Left ventricle myocardium inferior (tissue), 1 donor: Measurements from ENCODE around the gene TANC1. TPM values are rescaled to one million over a fixed set of nuclear protein-coding genes. Genes with fewer than 3 reads are reported as not detected.

Source experiments
- DNase-seq: peaks from one replicate; pipeline ENCODE4 v3.0.0-alpha.2; 2020
- H3K27ac ChIP-seq: fragments of 200-600 bp; replicated peaks from 2 replicates; pipeline ENCODE4 v1.8.0; 2021
- H3K27me3 ChIP-seq: fragments of 200-600 bp; 2 replicates; pipeline ENCODE4 v1.8.0; 2021; ENCODE audit warnings: low read depth
- H3K36me3 ChIP-seq: fragments of 200-600 bp; 2 replicates; pipeline ENCODE4 v1.8.0; 2021
- H3K4me1 ChIP-seq: fragments of 200-600 bp; 2 replicates; pipeline ENCODE4 v1.8.0; 2021
- H3K4me3 ChIP-seq: fragments of 200-600 bp; 2 replicates; pipeline ENCODE4 v1.8.0; 2021; ENCODE audit warnings: mild to moderate bottlenecking, moderate library complexity
- H3K9me3 ChIP-seq: fragments of 200-600 bp; replicated peaks from 2 replicates; pipeline ENCODE4 v1.8.0; 2021
- intact Hi-C: fragments of 100-400 bp; cut with micrococcal nuclease; formaldehyde crosslinking; loops from one replicate; pipeline ENCODE4 v1.11.0; 2022
- total RNA-seq: library from RNA; stranded (reverse); fragmentation: NEBNext Ultra II Directional; extraction: Animal tissue kit (Norgen Biotek cat#: 25700); gene quantifications from one replicate; pipeline ENCODE4 v1.2.1, GENCODE V29; 2021
- TF ChIP-seq, protein P1 (sequence below): fragments of 200-600 bp; IDR thresholded peaks from 2 replicates; pipeline ENCODE4 v1.8.0; 2021; ENCODE audit warnings: antibody characterized with exemption, mild to moderate bottlenecking, borderline replicate concordance
- donor health status: DM: no; HTN: yes; CAD: no; lungs with severe emphysema.

TANC1 gene
- total RNA-seq, 1 donor from 2014 or later = 59.7 TPM

DNA sequence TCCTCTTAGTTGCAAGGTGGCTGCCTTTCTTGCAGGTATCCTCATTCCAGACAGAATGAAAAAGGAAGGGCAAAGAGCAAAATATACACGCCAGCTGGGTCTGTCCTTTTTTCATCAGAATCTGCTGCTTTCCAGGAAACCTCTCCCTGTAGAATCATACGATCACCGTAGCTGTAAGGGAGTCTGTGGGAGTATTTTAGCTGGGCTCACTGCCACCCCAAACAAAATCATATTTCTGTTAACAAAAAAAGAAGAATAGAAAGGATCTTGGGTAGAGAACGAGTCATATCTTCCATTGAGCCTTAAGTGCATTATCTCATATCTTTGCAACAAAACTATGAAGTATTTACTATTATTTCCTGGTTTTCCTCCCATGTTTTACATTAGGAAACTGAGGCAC lies 15.0 kb upstream of the TANC1 start:
- no peak for DNase-seq
- Histone ChIP-seq H3K27me3 (no peaks in the 10 kb centered on the region), H3K9me3 (no peaks in the 10 kb centered on the region), H3K4me1 (peaks cover 32% of the 10 kb centered on the region), H3K4me3 (no peak overlapping the region), H3K36me3 (no peaks in the 10 kb centered on the region), H3K27ac (peak overlapping the region; percentile 71)
- TF ChIP-seq, protein P1, sequence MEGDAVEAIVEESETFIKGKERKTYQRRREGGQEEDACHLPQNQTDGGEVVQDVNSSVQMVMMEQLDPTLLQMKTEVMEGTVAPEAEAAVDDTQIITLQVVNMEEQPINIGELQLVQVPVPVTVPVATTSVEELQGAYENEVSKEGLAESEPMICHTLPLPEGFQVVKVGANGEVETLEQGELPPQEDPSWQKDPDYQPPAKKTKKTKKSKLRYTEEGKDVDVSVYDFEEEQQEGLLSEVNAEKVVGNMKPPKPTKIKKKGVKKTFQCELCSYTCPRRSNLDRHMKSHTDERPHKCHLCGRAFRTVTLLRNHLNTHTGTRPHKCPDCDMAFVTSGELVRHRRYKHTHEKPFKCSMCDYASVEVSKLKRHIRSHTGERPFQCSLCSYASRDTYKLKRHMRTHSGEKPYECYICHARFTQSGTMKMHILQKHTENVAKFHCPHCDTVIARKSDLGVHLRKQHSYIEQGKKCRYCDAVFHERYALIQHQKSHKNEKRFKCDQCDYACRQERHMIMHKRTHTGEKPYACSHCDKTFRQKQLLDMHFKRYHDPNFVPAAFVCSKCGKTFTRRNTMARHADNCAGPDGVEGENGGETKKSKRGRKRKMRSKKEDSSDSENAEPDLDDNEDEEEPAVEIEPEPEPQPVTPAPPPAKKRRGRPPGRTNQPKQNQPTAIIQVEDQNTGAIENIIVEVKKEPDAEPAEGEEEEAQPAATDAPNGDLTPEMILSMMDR = no peak
- intact Hi-C loops = loop anchor here (10.0 kb wide), 1 partner anchor 49 kb away; no protein-coding TSS in a partner anchor

DNA sequence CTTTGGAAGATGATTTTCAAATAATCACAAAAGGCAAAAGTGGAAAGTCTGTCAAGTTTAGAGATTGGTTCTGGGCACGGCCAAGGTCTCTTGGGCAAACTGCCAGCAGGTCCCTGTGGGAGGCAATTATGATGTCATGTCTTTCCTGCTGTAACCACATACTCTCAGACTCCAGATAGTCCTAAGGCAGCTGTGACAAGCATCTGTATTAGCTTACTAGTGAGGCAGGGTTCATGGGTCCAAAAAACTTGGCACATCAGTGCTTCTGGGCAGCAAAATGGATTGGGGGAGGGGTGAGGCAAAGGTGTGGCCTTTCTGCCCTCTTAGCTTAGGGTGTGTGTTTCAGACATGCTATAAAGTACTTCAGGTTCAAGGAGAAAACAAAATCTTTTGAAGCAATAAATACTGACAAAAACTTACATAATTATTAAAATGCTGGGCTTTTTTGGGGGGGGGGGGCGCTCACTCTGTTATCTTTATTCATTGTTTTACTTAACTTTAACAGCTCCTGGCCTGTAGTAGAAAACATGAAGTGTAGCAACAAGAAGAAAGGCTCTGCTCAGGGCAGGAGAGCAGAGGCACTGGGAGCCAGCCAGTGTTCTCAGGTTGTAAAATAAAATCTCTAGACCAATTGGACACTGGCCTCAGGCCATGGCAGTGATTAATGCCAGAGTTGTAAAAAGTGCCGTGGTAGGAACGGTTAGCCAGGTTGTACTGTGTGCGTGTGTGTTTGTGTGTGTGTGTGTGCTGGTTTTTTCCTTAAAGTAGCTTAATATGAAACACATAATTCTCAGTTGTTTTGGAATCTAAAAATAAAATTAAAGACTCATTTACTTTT lies 14.3 kb upstream of the TANC1 start:
- intact Hi-C loops = loop anchor here (10.0 kb wide), 1 partner anchor 49 kb away; no protein-coding TSS in a partner anchor
- Histone ChIP-seq H3K9me3 (no peaks in the 10 kb centered on the region), H3K36me3 (no peaks in the 10 kb centered on the region), H3K27ac (peak overlapping the region; percentile 71), H3K4me1 (peaks cover 32% of the 10 kb centered on the region), H3K27me3 (no peaks in the 10 kb centered on the region), H3K4me3 (no peak overlapping the region)
- TF ChIP-seq, protein P1 = no peak
- DNase-seq = peak; percentile 82

DNA sequence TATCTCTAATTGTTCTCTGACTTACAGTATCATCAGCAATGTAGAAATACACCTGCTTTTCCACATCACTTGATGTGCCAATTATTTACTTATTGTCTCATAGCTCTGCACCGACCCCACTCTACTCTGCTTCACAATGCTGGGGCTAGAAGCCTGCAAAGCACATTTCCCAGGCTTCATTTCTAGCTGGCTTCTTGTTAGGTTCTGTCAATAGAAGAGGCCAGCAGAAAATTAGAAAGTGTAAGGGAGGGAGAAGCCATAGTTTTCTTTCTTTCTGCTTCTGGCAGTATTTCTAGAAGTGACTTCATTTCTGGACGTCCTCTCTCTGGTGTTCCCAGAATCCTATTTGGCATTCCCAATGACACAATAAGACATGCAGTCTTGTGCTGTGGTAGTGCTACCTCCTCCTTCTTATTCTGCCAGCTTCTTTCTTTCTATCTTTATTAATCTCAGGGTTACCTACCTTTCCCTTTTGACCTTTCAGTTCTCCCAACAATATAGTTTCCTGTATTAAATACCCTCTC lies 12.5 kb upstream of the TANC1 start:
- intact Hi-C loops = loop anchor here (10.0 kb wide), 1 partner anchor 51 kb away; no protein-coding TSS in a partner anchor
- Histone ChIP-seq H3K9me3 (no peaks in the 10 kb centered on the region), H3K27me3 (no peaks in the 10 kb centered on the region), H3K4me3 (no peak overlapping the region), H3K27ac (peak overlapping the region; percentile 18), H3K36me3 (no peaks in the 10 kb centered on the region), H3K4me1 (peaks cover 32% of the 10 kb centered on the region)
- TF ChIP-seq, protein P1 = no peak
- no peak for DNase-seq

DNA sequence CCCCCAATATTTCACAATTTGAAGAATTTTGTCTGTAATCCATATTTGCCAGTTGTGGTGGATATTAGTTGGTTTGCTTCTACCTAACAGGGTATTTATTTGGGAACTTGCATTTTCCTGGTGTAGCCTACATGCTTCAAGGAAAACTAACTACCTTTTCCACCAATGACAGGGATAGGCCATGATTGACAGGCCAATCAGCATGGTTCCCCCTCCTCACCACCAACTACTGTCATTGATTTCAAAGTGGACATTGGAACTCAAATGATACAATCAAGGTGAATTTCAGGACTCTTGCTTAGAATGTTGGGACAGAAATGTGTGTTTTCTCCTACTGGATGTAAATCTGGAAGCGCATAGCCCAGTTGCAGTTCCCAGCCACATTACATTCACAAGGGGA lies 10.1 kb upstream of the TANC1 start:
- TF ChIP-seq, protein P1 = no peak
- Histone ChIP-seq H3K4me1 (peaks cover 27% of the 10 kb centered on the region), H3K27ac (no peak overlapping the region), H3K27me3 (no peaks in the 10 kb centered on the region), H3K4me3 (no peak overlapping the region), H3K36me3 (no peaks in the 10 kb centered on the region), H3K9me3 (no peaks in the 10 kb centered on the region)
- intact Hi-C loops = loop anchor here (10.0 kb wide), 1 partner anchor 54 kb away; no protein-coding TSS in a partner anchor
- DNase-seq = no peak

DNA sequence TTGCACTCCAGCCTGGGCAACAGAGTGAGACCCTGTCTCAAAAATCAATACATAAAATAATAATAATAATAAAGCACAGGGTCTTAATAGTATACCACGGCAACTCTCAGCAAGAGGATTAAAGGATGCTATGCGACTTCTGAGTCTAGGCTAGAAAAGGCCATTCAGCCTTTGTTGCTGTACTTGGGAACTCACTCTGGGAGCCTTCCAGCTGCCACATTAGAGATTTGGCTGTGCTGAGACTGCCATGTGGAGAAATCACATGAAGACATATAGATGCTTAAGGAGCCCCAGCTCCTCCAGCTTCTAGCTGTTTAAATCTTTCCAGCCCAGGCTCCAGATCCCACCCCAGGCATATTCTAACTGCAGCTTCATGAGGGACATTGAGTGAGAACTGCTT lies 8.2 kb upstream of the TANC1 start:
- intact Hi-C loops = no loop called here
- Histone ChIP-seq H3K4me1 (peaks cover 14% of the 10 kb centered on the region), H3K9me3 (no peaks in the 10 kb centered on the region), H3K27ac (no peak overlapping the region), H3K4me3 (no peak overlapping the region), H3K27me3 (no peaks in the 10 kb centered on the region), H3K36me3 (no peaks in the 10 kb centered on the region)
- TF ChIP-seq, protein P1 = no peak
- no peak for DNase-seq
